NCI-H1694 treated with DMSO at 0.1 percent for 48 hours (cell line): ENCODE results near the gene ALOX15B.

Experiments
- DNase-seq: peaks from one replicate; lab custom pipeline; 2025; lab: John Stamatoyannopoulos, UW

The ALOX15B gene, protein sequence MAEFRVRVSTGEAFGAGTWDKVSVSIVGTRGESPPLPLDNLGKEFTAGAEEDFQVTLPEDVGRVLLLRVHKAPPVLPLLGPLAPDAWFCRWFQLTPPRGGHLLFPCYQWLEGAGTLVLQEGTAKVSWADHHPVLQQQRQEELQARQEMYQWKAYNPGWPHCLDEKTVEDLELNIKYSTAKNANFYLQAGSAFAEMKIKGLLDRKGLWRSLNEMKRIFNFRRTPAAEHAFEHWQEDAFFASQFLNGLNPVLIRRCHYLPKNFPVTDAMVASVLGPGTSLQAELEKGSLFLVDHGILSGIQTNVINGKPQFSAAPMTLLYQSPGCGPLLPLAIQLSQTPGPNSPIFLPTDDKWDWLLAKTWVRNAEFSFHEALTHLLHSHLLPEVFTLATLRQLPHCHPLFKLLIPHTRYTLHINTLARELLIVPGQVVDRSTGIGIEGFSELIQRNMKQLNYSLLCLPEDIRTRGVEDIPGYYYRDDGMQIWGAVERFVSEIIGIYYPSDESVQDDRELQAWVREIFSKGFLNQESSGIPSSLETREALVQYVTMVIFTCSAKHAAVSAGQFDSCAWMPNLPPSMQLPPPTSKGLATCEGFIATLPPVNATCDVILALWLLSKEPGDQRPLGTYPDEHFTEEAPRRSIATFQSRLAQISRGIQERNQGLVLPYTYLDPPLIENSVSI

DNA sequence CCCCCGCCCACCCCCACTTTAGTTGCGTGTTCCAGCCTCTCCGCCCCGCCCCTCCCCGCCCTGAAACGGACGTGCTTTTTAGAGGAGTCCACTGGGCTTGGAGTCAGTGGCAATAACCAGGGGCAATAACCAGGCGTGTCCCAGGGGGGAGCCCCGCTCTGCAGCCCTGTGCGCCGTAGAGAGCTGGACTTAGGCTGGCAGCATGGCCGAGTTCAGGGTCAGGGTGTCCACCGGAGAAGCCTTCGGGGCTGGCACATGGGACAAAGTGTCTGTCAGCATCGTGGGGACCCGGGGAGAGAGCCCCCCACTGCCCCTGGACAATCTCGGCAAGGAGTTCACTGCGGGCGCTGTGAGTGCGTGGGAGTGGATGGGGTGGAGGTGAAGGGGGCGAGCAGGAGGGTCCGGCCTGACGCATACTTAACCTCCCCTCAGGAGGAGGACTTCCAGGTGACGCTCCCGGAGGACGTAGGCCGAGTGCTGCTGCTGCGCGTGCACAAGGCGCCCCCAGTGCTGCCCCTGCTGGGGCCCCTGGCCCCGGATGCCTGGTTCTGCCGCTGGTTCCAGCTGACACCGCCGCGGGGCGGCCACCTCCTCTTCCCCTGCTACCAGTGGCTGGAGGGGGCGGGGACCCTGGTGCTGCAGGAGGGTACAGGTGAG, at the start of gene ALOX15B:
Gene ALOX15B, plus strand, starts transcription at position 106 of the 657 bp plus-strand sequence. Its CDS starts 97 bp downstream, at position 203.
- DNase-seq, result no peak

DNA sequence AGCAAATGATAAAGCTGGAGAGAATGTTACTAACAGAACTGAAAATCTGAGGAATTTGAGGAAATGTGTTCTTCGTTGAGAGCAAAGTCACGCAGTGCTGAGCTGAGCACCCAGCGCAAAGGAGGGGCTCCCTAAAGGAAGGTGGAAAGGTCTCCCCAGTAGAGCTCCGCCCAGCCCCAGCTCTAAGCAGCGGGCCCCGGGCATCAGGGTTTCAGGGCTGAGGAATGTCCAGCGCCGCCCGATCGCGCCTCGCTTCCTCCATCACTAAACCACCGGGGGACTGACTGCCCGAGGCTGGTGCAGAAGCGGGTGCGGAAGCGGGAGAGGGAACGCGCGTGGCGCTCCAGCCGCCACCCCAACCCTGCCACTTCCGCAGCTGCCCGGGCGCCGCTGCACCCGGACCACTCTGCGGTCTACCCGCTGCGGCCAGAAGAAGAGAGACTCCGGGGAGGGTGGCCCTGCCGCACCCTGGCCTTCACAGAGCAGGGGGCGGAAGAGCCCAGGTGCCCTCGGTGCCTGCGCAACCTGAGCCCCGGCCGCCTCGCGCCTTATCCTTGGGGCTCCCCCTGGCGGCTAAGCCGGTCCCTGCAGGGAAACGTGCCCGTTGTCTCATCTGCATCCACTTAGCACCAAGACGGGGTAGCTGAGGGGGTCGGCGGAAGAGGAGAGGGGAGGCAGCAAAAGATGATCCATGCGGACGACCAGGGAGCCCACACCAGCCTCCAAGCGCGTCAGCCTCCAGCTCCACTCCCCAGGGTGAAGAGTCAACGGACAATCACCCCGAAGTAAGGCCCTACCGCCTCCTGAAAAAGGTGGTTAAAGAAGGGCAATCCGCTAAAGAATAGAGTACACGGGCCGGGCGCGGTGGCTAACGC, 48.8 kb upstream of the ALOX15B start:
- peak; percentile 45 for DNase-seq

DNA sequence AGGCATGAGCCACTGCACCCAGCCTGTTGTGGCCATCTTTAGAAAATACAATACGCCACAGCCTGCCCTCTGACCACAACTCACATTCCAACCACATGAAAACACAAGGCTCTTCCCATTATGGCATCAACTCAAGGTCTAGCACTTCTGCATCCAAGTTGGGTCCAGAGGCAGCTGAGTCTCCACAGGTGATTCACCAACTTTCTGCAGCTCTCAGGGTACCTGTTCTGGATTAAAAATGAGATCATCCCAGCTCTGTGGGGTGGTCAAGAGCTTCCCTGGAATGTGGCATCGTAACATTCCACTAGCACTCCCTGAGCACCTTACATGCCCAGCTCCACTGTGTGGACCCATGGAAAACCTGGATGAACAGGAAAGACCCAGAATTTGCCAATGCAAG, 46.3 kb upstream of the ALOX15B start:
- DNase-seq, result no peak

DNA sequence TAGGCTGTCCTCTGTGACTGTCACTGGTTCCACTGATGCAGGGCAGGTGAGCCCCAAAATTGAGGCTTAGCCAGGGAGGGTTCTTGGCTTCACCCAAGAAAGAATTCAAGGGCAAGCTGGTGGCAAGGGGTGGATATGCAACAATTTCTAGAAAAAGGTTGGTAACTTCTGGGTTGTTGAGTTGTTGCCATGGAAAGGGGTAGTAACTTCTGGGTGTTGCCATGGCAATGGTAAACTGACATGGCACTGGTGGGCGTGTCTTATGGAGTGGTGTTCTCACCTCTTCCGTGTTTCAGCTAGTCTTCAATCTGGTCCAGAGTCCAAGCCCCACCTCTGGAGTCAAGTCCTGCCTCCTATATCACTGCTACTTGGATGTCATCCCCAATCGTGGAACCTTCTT, 45.9 kb upstream of the ALOX15B start:
- DNase-seq, result no peak

DNA sequence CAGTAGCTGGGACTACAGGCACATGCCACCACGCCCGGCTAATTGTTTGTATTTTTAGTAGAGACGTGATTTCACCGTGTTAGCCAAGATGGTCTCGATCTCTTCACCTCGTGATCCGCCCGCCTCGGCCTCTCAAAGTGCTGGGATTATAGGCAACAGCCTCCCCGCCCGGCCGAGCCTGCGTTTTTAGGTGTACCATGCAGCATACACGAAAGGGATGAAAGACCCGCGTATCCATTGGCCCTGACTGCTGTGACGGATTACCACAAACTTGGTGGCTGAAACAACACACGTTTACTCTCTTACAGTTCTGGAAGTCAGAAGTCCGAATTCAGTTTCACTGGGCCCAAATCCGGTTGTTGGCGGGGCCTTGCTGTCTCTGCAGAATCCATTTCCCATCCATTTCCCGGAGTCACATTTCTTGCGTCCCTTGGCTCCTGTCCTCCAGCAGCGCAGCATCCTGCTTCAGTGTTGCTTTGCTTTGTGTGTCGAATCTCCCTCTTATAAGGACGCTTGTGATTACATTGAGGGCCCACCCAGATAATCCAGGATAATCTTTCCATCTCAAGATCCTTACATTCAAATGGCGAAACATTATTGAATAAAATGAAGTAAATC, 44.8 kb upstream of the ALOX15B start:
- DNase-seq, result no peak

DNA sequence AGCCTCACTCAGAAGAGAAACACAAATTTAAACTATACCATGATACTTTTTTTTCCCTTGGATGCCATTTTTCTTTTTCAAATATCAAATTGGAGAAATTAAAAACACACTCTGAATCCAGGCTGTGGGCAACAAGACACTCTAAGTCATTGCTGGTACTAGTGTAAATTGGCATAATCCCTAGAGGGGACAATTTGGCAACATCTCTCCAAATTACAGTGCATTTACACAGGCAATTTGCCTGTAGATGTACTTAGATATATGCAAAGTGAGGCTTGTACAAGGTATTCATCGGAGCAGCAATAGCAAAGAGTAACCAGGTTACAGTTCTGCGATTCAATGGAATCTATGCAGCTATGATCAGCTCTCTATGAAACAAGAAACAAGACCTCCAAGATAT, 43.1 kb upstream of the ALOX15B start:
- DNase-seq, result no peak

DNA sequence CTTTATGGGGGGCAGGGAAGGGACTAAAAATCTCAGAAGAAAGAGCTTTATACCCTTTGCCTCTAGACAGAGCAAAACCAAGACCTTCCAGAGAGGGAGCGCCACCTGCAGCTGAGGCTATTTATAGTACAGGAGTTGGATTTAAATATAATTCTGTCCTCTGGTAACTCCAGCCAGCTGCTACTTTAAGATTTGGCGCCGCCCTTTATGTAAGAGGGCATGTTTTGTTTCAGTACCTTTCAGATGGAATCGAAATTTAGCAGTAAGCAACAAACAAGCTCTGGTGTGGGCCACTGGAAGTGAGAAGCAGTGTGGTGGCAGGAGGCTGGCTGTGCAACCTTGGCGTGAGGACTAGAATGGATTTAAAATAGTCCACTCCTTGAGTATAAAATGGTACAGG, 41.7 kb upstream of the ALOX15B start:
- peak; percentile 50 for DNase-seq

DNA sequence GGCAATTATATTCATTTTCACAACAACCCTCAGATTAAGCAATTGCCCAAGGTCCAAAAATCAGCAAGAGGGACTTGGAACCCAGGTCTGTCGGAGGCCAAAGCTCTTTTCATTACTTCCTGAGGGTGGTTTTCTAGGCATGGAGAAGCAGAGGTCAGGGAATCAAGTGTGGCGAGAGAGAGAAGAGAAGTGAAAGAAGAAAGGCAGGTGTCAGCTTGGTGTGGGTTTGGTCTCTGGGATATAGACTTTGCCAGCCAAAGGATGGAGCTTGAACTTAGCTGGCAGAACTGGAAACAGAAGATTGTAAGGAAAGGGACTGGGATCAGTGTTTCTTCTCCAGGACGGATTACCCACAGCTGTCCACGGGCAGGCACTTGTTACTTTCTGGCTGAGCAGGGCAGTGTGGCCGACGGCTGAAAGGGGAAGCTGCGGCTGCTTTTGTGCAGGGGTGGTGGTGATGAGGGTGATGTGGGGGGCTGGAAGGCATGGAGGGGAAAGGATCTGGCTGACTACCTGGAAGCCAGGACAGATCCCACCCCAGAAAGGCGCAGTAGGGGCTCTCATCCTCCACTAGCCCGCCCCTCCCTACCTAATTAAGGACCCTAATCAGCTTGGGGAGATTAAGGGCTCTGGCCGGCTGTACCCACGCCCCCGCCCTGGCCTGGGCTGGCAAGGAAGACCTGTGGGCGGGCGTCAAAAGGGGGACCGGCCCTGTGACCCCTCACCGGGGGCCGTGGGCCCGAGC, 36.7 kb upstream of the ALOX15B start, which contains the start of gene GUCY2D:
Gene GUCY2D, plus strand, starts transcription at position 640 of the 745 bp plus-strand sequence. CDS start 433 bp downstream, outside the sequence.
- no peak for DNase-seq

DNA sequence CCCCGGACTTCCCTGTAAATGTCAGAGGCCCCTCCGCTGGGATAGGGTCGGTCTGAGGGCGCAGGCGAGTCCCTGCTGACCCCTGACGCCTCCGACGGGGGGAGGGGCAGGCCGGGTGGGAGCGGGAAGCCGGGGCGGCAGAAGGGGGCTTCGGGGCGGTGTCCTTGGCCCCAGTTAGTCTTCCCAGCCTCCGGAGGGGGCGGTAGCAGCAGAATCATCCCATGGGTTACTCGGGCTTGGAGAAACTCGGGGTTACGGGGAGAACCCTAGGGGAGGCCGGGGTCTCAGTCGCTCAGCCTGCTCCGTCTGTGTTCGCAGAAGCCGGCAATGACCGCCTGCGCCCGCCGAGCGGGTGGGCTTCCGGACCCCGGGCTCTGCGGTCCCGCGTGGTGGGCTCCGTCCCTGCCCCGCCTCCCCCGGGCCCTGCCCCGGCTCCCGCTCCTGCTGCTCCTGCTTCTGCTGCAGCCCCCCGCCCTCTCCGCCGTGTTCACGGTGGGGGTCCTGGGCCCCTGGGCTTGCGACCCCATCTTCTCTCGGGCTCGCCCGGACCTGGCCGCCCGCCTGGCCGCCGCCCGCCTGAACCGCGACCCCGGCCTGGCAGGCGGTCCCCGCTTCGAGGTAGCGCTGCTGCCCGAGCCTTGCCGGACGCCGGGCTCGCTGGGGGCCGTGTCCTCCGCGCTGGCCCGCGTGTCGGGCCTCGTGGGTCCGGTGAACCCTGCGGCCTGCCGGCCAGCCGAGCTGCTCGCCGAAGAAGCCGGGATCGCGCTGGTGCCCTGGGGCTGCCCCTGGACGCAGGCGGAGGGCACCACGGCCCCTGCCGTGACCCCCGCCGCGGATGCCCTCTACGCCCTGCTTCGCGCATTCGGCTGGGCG, 35.9 kb upstream of the ALOX15B start:
- no peak for DNase-seq

DNA sequence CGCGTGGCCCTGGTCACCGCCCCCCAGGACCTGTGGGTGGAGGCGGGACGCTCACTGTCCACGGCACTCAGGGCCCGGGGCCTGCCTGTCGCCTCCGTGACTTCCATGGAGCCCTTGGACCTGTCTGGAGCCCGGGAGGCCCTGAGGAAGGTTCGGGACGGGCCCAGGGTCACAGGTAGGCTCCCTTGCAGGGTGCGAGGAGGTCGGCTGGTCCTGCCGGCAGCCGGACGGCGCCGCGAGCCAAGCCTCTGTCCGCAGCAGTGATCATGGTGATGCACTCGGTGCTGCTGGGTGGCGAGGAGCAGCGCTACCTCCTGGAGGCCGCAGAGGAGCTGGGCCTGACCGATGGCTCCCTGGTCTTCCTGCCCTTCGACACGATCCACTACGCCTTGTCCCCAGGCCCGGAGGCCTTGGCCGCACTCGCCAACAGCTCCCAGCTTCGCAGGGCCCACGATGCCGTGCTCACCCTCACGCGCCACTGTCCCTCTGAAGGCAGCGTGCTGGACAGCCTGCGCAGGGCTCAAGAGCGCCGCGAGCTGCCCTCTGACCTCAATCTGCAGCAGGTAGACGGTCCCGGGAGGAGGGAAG, 35.2 kb upstream of the ALOX15B start:
- no peak for DNase-seq

DNA sequence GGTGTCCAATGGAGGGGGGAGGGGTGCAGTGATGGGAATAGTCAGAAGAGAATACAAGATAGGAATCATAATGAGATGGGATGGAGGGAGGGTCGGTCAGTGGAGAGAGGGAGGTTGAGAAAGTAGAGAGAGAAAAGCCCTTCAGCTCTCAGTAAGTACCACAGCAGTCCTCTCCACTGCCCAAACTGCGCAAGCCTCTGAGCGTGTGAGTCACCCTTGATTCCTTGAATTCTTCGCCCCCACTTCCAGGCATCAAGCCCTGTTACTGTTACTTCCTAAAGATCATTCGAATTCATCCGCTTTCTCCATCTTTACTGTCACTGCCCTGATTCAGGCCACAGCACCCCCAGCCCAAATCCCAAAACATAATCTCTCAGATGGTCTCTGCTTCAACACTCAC, 34.0 kb upstream of the ALOX15B start:
- no peak for DNase-seq

DNA sequence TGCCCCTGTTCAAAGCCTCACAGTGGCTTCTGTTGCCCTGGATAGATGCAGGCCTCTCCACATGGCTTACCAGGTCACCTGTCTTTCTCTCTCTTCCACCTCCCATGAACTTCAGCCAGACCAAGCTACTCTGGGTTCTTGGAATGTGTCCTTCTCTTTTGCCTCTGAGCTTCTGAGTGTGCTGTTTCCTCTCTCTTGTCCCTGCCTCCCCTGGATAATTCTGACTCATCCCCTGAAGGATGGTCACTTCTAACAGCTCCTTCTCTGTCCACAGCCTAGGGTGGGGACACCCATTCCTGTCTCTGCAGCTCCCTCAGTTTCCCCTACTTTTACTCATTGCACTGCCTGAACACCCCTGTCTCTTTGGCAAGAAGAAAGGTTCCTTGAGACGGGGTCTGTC, 33.5 kb upstream of the ALOX15B start:
- no peak for DNase-seq

DNA sequence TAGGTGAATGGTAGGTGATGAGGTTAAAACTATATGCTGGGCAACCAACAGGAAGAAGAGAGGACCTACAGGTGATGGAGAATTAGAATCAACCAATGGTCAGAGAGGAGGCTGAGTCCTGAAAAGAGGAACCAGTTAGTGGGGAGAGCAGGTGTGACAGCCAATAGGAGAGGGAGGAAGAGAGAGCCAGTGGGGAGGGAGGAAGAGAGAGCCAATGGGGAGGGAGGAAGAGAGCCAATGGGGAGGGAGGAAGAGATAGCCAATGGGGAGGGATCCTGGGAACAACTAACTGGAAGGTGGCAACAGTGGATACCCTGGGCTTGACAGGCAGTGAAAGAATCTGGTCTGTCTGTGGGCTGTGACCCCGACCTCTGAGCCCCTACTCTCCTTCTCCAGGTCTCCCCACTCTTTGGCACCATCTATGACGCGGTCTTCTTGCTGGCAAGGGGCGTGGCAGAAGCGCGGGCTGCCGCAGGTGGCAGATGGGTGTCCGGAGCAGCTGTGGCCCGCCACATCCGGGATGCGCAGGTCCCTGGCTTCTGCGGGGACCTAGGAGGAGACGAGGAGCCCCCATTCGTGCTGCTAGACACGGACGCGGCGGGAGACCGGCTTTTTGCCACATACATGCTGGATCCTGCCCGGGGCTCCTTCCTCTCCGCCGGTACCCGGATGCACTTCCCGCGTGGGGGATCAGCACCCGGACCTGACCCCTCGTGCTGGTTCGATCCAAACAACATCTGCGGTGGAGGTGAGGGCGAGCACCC, 32.7 kb upstream of the ALOX15B start:
- DNase-seq, result no peak

DNA sequence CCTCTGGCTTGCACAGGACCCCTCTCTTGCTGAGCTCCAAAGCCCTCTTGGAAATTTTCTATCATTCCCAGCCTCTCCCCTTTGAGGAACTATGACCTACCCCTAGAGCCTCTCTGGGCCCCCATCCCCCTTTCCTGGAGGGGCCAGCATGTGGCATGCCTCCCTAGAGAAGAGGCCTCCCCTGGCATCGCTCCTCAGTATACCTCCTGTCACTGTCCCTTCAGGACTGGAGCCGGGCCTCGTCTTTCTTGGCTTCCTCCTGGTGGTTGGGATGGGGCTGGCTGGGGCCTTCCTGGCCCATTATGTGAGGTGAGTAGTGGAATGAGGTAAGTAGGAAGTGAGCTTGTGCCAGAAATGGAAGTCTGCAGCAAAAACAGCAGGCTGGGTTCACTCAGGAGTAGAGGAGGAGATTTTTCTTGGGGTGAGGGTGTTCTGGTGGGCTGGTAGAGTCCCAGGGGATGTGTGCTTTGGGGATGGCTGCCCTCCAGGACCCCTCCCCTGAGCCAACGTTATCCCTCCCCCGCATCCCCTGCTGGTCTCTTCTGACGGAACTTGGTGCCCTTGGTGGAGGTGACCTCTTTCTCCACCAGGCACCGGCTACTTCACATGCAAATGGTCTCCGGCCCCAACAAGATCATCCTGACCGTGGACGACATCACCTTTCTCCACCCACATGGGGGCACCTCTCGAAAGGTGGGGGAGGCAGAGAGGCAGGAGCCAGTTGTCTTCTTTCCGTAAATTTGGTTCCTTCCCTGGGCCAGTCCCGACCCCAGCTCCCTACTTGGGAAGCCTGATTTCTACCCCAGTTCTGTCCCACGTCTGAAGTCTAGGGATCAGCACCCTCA, 31.8 kb upstream of the ALOX15B start:
- no peak for DNase-seq

DNA sequence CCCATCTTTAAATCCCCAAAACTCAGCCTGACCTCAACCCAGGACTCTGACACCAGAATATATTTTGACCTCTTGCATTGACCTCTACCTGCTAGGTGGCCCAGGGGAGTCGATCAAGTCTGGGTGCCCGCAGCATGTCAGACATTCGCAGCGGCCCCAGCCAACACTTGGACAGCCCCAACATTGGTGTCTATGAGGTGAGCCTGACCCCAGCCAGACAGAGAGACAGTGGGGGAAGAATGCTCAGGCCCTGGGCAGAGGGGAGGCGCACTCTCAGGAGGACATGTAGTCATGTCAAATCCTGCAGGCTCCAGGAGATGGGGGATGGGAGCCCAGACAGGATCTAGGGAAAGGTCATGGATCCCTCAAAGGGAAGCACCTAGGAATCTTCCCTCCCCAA, 31.0 kb upstream of the ALOX15B start:
- no peak for DNase-seq

DNA sequence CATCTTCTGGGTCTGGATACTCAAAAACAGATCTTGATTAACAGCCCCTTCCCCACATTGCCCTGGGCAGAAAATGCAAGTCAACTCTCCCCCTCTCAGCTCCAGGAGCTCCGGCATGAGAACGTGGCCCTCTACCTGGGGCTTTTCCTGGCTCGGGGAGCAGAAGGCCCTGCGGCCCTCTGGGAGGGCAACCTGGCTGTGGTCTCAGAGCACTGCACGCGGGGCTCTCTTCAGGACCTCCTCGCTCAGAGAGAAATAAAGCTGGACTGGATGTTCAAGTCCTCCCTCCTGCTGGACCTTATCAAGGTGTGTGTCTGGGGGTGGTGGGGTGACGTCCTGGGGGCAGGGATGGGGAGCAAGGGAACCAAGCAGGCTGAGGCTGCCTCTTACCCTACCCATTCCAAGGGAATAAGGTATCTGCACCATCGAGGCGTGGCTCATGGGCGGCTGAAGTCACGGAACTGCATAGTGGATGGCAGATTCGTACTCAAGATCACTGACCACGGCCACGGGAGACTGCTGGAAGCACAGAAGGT, 26.7 kb upstream of the ALOX15B start:
- DNase-seq, result no peak

DNA sequence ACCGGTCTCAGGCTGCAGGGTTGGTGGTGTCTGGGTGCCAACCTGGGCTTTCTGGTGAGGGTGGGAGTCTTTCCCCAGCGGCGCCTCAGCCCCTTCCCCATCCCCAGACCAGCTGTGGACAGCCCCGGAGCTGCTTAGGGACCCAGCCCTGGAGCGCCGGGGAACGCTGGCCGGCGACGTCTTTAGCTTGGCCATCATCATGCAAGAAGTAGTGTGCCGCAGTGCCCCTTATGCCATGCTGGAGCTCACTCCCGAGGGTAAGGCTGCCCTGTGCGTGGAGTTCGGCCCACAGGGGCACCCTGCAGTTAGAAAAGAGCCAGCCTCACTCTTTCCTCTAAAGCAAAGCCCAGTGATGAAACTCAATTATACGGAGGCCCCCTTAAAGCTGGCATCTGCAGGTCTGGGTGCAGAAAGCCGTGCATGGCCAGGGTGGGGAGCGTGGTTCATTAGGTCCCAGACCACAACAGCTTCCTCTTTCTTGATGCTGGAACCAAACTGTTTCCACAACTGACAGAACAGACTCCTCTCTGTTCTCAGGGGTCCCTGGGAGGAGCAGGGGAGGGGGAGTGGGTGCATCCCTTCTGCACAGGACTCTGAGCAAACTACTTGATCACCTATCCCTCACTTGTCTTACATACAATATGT, 25.7 kb upstream of the ALOX15B start:
- no peak for DNase-seq
